ENCODE measurements around the gene TMEM184C. TPM values are rescaled to one million over a fixed set of nuclear protein-coding genes. Genes with fewer than 3 reads are reported as not detected.

The TMEM184C gene
- total and polyA plus RNA-seq, 2 of the 8 experiments (the other 6 are each of a cell fraction or from before 2014, with no cell fraction given) = 11.1 to 42.4 TPM

DNA sequence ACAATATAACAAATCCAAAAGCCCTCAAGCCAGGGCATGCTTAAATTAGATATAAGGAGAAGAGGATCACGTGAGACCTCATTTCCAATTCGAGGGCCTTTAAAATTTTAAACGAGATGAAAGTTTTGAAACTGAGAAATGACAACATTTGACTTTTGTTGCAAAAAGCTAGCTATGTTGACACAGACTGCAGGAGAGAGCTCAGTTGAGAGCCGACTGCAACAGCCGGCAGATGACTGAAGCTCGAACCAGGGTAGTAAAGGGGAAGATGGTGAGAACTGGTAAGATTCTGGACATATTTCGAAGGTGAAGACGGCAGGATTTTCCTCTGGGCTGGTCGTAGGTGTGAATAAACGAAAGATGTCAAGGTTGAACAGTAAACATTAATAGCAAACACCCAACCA is 66.0 kb downstream of the TMEM184C start (continued):
- no peak for TF ChIP-seq YY1 (IDR thresholded peaks at IDR 0.05; ENCODE audit: low read depth, low read length)
- TF ChIP-seq ZNF274 (IDR thresholded peaks at IDR 0.05; ENCODE audit: borderline replicate concordance, extremely low read depth, low read length) = no peak
- TF ChIP-seq, protein P1, sequence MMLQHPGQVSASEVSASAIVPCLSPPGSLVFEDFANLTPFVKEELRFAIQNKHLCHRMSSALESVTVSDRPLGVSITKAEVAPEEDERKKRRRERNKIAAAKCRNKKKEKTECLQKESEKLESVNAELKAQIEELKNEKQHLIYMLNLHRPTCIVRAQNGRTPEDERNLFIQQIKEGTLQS (IDR thresholded peaks at IDR 0.05; ENCODE audit: insufficient read depth, low read depth, low read length) = no peak
- TF ChIP-seq CBX5 (IDR thresholded peaks at IDR 0.05; ENCODE audit: low read depth, low read length) = no peak
- no peak for TF ChIP-seq SIN3A (conservative IDR thresholded peaks at IDR 0.05 in 1 of 2, IDR thresholded peaks at IDR 0.05 in 1 of 2; ENCODE audit: low read depth in 1 of 2, low read length in 2 of 2)
- TF ChIP-seq EGR1 (IDR thresholded peaks at IDR 0.05; ENCODE audit: borderline replicate concordance, low read depth, low read length) = no peak
- TF ChIP-seq CEBPB (IDR thresholded peaks at IDR 0.05; ENCODE audit: low read depth, low read length) = no peak

Data from H1 (cell line).